DOHH2 (cell line): ENCODE measurements around the gene USO1.

ENCODE experiments used
- H3F3A ChIP-seq: fragments of 200-600 bp; sonication (generic), shearing (Covaris generic); 2 replicates; pipeline ENCODE4 v1.6.0; 2016; ENCODE audit warnings: antibody characterized with exemption, mild to moderate bottlenecking; ENCODE audit not compliant: control insufficient read depth, insufficient read depth
- H3K27ac ChIP-seq: fragments of 200-600 bp; sonication (generic); 2 replicates; pipeline ENCODE4 v1.5.1; 2014; ENCODE audit warnings: low read depth, mild to moderate bottlenecking, low read length, moderate library complexity
- H3K27me3 ChIP-seq: fragments of 200-600 bp; sonication (generic); 2 replicates; pipeline ENCODE4 v1.6.1; 2014; ENCODE audit warnings: mild to moderate bottlenecking, low read length, mixed read lengths; ENCODE audit not compliant: control insufficient read depth
- H3K36me3 ChIP-seq: fragments of 200-600 bp; sonication (generic); 2 replicates; pipeline ENCODE4 v1.6.1; 2014; ENCODE audit warnings: mild to moderate bottlenecking, low read length, moderate library complexity, mixed read lengths; ENCODE audit not compliant: control insufficient read depth
- H3K4me1 ChIP-seq: fragments of 200-600 bp; sonication (generic); 2 replicates; pipeline ENCODE4 v1.6.1; 2014; ENCODE audit warnings: mild to moderate bottlenecking, low read length, mixed read lengths; ENCODE audit not compliant: control insufficient read depth
- H3K4me2 ChIP-seq: fragments of 200-600 bp; sonication (generic); 2 replicates; pipeline ENCODE4 v1.6.0; 2014; ENCODE audit warnings: mild to moderate bottlenecking, low read length, moderate library complexity
- H3K4me3 ChIP-seq: fragments of 200-600 bp; sonication (generic); 2 replicates; pipeline ENCODE4 v1.5.1; 2014; ENCODE audit warnings: mild to moderate bottlenecking, low read length, mixed read lengths
- H3K79me2 ChIP-seq: fragments of 200-600 bp; sonication (generic); 2 replicates; pipeline ENCODE4 v1.6.1; 2014; ENCODE audit warnings: mild to moderate bottlenecking, low read length, mixed read lengths; ENCODE audit not compliant: control insufficient read depth
- H3K9me2 ChIP-seq: fragments of 200-600 bp; sonication (generic); replicated peaks from 2 replicates; pipeline ENCODE4 v1.6.1; 2014; ENCODE audit warnings: mild to moderate bottlenecking, low read length, mixed read lengths; ENCODE audit not compliant: control insufficient read depth
- H3K9me3 ChIP-seq: fragments of 200-600 bp; sonication (generic); 2 replicates; pipeline ENCODE4 v1.6.1; 2014; ENCODE audit warnings: antibody characterized with exemption, low read length, mixed read lengths; ENCODE audit not compliant: control insufficient read depth, insufficient read depth
- H4K20me1 ChIP-seq: fragments of 200-600 bp; sonication (generic); 2 replicates; pipeline ENCODE4 v1.6.0; 2014; ENCODE audit warnings: low read depth, mild to moderate bottlenecking, antibody characterized with exemption, low read length, moderate library complexity; ENCODE audit not compliant: control insufficient read depth, insufficient read depth
- EZH2phosphoT487 ChIP-seq: fragments of 200-600 bp; sonication (generic); IDR thresholded peaks from 2 replicates; pipeline ENCODE4 v1.6.1; 2017; ENCODE audit warnings: borderline replicate concordance, mild to moderate bottlenecking, antibody characterized with exemption, low read length, moderate library complexity, mixed read lengths
- TF ChIP-seq, protein P1 (sequence below): fragments of 200-600 bp; sonication (generic); IDR thresholded peaks from one replicate; pipeline ENCODE4 v1.5.1; 2014; ENCODE audit warnings: antibody characterized with exemption, mild to moderate bottlenecking, low read depth, low read length; ENCODE audit not compliant: poor library complexity, severe bottlenecking

The USO1 gene

DNA sequence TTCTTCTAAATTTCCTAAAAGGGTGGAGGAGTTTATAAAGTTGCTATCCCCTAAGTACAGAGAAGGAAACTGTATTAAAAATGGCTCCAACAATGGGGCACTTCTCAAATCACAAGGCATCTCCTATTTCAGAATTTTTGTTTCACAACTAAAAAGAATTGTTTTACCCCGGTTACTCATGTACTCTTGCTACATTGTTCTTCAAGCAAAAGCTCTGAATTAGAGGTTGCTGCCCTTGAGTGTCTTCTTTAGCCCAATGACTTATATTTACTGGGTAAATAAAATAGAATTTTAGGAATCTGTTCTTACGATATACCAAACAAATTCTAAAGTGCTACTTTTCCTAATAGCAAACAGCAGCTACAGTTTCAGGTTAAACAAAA, 110.4 kb downstream of the USO1 start:
- Histone ChIP-seq H3K36me3 (no peaks in the 10 kb centered on the region), H3K27me3 (no peaks in the 10 kb centered on the region), H4K20me1 (no peaks in the 10 kb centered on the region), H3K9me2 (no peaks in the 10 kb centered on the region), H3K4me1 (no peaks in the 10 kb centered on the region), H3K79me2 (no peaks in the 10 kb centered on the region), H3K4me2 (no peak overlapping the region), H3F3A (no peaks in the 10 kb centered on the region), H3K27ac (no peak overlapping the region), H3K9me3 (no peaks in the 10 kb centered on the region), H3K4me3 (no peak overlapping the region)
- TF ChIP-seq EZH2phosphoT487: no peak
- TF ChIP-seq, protein P1, sequence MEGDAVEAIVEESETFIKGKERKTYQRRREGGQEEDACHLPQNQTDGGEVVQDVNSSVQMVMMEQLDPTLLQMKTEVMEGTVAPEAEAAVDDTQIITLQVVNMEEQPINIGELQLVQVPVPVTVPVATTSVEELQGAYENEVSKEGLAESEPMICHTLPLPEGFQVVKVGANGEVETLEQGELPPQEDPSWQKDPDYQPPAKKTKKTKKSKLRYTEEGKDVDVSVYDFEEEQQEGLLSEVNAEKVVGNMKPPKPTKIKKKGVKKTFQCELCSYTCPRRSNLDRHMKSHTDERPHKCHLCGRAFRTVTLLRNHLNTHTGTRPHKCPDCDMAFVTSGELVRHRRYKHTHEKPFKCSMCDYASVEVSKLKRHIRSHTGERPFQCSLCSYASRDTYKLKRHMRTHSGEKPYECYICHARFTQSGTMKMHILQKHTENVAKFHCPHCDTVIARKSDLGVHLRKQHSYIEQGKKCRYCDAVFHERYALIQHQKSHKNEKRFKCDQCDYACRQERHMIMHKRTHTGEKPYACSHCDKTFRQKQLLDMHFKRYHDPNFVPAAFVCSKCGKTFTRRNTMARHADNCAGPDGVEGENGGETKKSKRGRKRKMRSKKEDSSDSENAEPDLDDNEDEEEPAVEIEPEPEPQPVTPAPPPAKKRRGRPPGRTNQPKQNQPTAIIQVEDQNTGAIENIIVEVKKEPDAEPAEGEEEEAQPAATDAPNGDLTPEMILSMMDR: no peak

DNA sequence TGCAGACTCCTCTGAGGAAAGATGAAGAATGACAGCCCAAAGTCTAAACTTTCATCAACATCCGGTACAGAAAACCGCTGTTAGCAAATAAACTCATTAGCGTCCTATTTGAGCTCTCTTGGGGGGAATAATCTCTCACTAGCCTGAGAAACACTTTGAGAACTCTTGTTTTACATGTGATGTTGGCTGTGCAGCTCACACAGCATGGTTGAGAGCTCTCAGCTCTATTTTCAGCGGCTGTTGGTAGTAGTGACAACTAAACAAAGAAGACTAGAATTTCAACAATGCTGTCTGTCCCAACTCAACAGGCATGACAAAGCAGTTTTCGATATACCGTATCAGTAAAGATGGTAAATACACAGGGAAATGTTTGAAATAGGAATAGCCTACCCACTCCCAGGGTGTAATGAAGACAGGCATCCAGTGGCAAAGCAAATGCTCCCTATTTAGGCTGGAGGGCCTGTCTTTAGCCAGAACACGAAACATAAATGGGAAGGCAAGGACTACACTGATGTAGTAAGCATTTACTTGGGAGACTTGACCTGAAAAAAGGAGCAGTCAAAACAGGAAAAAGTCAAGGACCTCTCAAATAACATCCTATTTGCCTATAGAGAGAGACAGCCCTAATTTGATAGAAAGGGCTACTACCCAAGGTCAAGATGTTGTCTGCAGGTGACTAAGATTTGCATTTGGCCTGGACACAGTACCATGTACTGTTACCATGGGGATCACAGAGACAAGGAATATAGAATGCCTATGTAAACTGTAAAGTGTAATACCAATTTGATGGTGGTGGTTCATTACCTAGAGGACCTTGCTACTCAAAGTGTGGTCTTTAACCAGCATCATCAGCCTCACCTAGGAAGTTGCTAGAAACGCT, 117.5 kb downstream of the USO1 start:
- TF ChIP-seq, protein P1: no peak
- TF ChIP-seq EZH2phosphoT487: no peak
- H3K4me1 ChIP-seq: 0 out of 2 replicates have a peak, but pooled peaks cover 3% of the 10 kb centered on the region
- H4K20me1 ChIP-seq: no peaks in the 10 kb centered on the region
- H3K79me2 ChIP-seq: no peaks in the 10 kb centered on the region
- H3K9me3 ChIP-seq: no peaks in the 10 kb centered on the region
- H3K4me3 ChIP-seq: no peak overlapping the region
- H3K27ac ChIP-seq: no peak overlapping the region
- H3K36me3 ChIP-seq: no peaks in the 10 kb centered on the region
- H3F3A ChIP-seq: no peaks in the 10 kb centered on the region
- H3K4me2 ChIP-seq: no peak overlapping the region
- H3K9me2 ChIP-seq: no peaks in the 10 kb centered on the region
- no peaks in the 10 kb centered on the region for H3K27me3 ChIP-seq

DNA sequence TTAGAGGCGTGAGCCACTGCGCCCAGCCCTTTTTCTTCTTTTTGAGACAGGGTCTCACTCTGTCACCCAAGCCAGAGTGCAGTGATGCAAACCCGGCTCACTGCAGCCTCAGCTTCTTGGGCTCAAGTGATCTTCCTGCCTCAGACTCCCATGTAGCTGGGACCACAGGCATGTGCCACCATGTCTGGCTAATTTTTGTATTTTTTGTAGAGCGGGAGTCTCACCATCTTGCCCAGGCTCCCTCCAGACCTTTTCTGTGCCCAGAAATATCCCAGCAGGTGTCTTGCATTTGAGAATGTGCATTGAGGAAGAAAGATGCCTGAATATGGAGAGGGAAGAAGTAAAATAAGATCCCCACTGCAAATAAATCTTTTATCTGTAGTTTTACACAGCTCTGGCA, 119.2 kb downstream of the USO1 start:
- no peak overlapping the region for H3K27ac ChIP-seq
- H4K20me1 ChIP-seq: no peaks in the 10 kb centered on the region
- TF ChIP-seq, protein P1: no peak
- no peak for TF ChIP-seq EZH2phosphoT487
- H3K27me3 ChIP-seq: no peaks in the 10 kb centered on the region
- H3K36me3 ChIP-seq: no peaks in the 10 kb centered on the region
- no peaks in the 10 kb centered on the region for H3K9me3 ChIP-seq
- H3K79me2 ChIP-seq: no peaks in the 10 kb centered on the region
- H3F3A ChIP-seq: no peaks in the 10 kb centered on the region
- 0 out of 2 replicates have a peak, but pooled peaks cover 3% of the 10 kb centered on the region for H3K4me1 ChIP-seq
- no peak overlapping the region for H3K4me2 ChIP-seq
- H3K9me2 ChIP-seq: no peaks in the 10 kb centered on the region
- no peak overlapping the region for H3K4me3 ChIP-seq
